NCI-H2227 (cell line): ENCODE results near the gene ANXA6.

ENCODE experiments used
- DNase-seq: peaks from one replicate; lab custom pipeline; 2025; ENCODE audit not compliant: unreplicated experiment; lab: John Stamatoyannopoulos, UW

Gene ANXA6

GRCh38 chr5:151084363-151084762 lies 73.2 kb downstream of the ANXA6 start:
- no peak for DNase-seq

DNA sequence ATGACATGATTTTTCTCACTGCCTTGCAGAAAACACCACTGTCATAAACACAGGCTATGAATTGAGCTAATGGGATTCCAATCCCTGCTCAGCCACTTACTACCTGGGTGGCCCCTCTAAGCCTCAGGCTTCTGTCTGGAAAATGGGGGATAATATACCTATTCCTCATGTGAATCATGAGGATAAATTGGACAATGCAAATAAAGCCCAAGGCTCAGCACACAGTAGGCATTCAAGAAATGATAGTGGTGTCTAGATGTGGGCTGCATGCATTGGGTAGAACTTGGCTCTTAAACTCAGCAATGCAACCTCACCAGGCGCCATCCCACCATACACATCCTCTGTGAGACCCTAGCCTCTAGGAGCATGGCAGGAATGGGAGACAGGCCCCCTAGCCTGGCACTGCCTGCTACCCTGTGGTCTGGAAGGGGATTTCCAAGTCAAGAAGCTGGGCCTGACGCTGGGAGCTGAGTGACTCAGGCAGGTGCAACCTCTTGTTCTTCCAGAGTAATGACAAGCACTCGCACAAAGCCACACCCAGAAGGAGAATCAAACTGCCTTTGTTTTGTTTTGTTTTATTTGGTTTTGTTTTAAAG lies 74.4 kb downstream of the ANXA6 start:
- DNase-seq = no peak

DNA sequence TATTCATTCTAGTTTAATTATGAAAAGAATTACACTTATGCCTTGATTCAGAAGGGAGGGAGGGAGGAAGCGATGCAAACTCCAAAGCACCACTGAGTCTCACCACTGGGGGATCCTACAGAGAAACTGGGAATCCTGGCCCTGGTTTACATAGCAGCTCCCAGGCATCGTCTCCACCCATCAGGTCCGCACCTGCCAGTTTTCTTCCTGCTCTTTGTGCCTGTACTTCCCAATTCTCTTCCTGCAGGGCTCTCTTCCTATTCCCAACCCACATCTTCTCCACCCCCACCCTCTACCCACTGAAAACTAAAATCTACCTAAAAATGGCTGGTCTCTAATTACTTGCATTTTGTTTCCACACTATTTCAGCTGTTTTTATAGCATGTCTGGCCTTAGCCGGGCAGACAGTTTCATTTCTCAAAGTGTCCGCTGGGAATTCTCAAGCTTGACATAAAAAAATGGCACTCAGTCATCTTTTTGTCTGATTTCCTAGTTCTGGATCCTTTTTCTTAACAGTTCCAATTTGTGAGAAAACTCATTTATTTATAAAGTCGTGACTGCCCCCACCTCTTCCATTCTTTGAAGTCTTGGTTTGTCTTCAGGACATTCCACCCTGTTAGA lies 75.2 kb downstream of the ANXA6 start:
- peak; percentile 24 for DNase-seq

GRCh38 chr5:151081431-151082281 lies 75.9 kb downstream of the ANXA6 start:
- DNase-seq = no peak

GRCh38 chr5:151080613-151081430 lies 76.8 kb downstream of the ANXA6 start, which contains the start of gene TNIP1:
TSS of gene TNIP1 (minus strand) at chr5:151081034. CDS start at chr5:151065095, 15,939 bp downstream.
- peak; percentile 80 for DNase-seq

DNA sequence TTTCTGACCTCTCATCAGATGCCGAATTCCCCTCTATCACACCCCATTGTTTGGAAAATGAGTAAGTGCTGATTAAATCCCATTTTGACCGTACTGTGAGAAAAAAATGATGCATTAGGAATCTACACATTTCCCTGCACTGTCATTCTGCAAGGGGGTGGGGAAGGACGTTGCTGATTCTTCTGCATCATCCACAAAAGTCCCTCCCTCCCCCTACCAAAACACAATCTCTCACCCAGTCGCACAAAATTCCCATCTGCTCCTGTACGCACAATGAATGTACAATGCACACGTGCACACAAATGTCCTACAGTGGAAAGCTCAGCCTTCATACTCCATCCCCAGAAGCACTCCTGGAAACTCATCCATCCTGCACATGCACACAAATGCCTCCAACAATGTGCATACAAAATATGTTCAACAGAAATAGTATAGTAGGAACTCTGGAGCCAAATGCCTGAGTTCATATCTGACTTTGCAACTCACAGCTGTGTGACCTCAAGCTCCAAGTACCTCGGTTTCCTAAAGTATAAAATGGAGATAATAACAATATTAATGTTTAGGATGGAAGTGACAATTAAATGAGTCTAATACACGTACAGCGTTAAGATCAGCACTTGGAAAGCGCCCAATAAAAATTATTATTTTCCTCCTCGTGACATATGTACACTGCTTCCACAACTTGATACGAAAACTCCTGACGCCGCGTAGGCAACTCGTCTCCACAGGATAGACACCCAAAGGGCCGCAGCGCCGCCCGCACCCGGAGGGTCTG lies 77.6 kb downstream of the ANXA6 start:
- peak; percentile 34 for DNase-seq

- DNase-seq = no peak
Measured at GRCh38 chr5:151078490-151079262, 78.9 kb downstream of the ANXA6 start.

DNA sequence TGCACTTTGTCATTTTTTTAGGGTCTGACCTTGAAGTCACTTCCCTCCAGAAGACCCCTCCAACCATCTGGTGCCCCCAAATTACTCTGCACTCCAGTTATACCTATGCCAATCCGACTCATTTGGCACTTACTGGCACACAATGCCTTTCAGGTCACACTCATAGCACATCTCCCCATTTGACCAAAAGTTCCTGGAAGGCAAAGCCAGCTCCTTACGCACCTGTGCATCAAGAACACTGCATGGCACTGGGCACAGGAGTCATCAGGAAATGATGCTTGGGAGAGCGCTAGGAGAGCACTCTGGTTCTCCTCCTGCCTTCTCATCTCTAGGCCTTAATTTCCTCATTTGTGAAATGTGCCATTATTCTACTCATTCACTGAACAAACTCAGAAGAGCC lies 79.6 kb downstream of the ANXA6 start:
- no peak for DNase-seq

- DNase-seq = no peak
Measured at GRCh38 chr5:151077419-151077818, 80.2 kb downstream of the ANXA6 start.

DNA sequence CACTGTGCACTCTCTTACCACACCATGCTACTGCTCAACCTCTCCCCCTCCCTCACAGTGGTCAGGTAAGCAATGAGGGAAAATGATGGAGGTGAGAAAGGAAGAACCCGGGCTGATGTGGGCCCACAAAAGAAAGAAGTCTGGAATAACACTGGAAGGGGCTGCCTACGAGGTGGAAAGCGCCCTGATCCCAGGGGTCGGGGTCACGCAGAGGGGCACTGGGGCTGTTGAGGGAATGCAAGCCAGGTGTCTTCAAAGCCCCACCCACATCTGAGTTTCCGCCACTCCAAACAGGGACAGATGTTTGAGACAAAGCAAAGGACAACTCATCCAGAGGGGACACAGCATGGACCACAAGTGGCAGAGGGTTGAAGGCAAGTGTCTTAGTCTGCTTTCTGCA lies 81.0 kb downstream of the ANXA6 start:
- DNase-seq = no peak

DNA sequence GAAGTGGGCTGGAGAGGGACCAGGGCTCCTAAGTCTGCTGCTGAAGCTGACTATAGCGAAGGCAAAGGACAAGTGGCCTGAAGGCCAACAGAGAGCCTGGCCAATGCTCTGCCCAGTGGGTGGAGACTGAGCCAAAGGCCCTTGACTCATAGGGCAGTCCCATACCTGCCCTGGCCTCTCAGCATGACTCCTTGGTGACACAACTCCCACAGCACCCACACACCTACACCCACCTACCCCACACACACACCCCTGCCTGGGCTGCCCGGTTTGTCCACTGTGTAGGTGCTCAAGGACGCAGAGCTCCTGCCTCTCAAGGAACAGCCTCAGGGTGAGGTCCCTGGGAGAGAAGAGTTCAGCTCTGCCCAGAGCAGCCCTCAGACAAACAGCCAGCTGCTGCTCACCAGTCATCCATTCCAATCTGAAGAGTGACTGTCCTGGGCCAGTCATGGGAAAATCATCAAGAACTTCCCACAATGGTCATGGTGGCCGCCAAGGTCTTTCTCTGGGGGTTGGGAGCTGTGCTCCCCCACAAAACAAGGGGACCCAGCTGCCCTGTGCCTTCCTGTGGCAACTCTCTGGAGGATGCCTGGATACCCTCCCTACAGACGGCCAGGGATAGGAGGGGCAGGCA lies 81.8 kb downstream of the ANXA6 start:
- DNase-seq = no peak

DNA sequence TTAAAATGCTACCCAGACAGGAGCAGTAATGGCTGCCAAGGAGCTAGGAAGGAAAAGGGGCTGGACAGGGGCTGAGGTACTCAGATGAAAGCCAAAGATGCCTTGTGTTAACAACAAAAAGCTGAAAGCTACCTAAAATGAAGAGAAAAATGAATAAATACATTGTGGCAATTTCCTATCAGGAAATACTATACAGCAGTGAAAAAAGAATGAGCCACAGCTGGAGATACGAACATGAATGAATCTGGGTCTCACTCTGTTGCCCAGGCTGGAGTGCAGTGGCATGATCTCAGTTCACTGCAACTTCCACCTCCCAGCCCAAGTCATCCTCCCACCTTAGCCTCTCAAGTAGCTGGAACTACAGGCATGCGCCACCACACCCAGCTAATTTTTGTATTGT lies 83.0 kb downstream of the ANXA6 start:
- DNase-seq = no peak

GRCh38 chr5:151073280-151073679 lies 84.3 kb downstream of the ANXA6 start:
- DNase-seq = no peak

DNA sequence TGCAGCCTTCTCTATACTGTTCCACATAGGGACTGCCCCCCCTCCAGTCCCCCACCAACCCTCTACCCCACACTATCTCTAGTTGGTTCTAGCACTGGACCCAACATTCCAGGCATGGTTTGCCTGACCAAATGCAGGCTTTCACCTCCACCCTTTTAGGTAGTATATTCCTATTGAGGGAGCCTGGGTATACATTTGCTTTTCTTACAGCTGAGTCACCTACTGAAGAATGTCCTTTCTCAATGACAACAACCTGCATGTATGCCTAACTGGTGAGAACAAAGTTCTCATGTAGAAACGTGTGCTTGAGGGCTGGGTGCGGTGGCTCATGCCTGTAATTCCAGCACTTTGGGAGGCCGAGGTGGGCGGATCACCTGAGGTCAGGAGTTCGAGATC lies 85.0 kb downstream of the ANXA6 start:
- no peak for DNase-seq

DNA sequence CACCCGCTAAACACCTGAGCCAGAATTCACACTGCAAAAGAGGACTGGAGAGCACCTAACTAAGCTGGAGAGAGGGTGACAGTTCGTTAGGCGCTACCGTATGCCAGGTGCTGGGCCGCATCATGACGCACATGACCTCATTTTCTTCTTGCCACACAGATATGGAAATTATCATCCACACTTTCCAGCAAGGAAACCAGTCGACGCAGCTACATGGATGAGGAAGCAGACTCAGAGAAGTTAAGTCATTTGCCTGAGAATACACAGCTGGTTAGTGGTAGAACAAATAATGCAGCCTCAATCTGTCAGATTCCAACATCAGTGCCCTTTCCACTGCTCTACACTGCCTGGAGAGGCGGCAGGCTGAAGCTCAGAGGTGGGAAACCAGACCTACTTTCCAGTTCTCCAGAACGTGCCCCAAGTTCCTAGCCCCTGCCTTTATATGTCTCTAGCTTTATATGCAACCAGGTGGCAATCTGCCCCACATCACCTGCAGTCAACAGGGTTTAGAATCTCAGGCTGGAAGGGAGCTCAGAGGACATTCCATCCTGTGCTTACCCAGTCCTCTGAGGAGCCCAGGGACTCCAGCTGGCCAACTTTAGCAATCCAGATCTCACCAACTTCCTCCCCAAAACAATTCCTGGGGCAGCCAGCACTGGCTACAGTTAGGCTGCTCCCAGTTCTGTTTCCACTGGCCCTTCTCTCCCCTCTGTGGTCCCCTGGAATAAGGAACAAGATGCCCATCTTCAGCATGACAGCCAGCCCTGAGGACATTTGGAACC lies 85.5 kb downstream of the ANXA6 start:
- DNase-seq = no peak

GRCh38 chr5:151071021-151071420 lies 86.6 kb downstream of the ANXA6 start:
- DNase-seq = no peak

DNA sequence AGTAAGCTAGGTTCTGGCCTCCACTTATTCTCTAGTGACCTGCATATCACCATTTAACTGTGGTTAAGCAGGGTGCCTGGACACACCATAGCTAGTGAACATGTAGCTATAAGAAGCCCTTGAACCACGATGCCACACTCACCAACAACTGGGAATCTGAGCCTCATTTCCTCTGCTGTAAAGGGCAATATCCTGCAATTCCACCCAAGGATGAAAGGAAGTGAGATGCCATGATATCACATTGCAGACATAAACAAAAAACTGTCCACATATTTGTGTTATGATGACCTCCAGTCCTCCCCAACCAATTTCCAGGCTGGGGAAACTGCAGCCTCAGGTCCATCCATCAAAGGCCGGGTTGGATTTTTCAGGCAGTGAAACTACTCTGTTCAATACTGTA lies 87.1 kb downstream of the ANXA6 start:
- DNase-seq = no peak

DNA sequence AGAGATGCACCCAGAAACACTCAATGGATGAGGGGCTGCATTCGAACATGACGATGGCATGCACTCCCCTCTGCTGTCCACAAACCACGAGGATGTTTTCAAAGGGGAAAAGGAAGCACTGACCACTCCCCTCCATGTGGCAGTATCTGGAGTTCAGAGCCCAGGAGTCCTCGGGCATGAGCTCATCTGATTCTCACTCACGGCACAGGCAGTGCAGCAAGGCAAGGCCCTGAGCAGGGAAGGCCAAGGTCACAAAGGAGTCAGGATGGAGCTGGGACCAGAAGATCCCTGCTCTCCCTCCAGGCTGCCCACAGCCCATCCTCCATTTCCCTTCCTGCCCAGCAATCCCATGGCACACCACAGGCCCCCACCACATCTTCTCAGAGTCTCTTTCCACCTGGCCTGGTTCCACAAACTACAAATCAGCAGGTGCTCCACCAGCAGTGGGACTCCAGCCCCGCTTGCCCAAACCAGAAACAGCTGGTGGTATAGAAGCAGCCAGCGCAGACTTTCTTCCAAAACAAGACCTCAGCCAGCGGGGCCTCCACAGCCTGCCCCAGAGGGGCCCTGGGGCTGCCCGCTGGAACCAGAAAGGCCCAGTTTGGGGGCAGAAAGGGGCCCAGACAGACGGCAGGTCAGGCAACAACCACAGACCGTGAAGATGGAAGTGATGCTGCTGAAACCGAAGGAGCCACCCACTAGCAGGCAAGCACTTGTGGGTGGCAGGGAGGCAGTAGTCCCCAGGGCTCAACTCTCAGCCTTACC lies 89.0 kb downstream of the ANXA6 start:
- DNase-seq = no peak
